VCaP (cell line): ENCODE measurements around the gene SPECC1L.
"Not testable (repeated sequence)": the region's sequence is repeated elsewhere in the genome, so short reads cannot be mapped to it uniquely, and the experiment has no call there.

ENCODE experiments used
- H3K27ac ChIP-seq: fragments of 450-650 bp; 2 replicates; pipeline ENCODE4 v1.5.1; 2017
- TF ChIP-seq, protein P1 (sequence below): fragments of 450-650 bp; conservative IDR thresholded peaks from 2 replicates; pipeline ENCODE4 v1.5.1; 2017; ENCODE audit warnings: mild to moderate bottlenecking, moderate library complexity

Gene SPECC1L

DNA sequence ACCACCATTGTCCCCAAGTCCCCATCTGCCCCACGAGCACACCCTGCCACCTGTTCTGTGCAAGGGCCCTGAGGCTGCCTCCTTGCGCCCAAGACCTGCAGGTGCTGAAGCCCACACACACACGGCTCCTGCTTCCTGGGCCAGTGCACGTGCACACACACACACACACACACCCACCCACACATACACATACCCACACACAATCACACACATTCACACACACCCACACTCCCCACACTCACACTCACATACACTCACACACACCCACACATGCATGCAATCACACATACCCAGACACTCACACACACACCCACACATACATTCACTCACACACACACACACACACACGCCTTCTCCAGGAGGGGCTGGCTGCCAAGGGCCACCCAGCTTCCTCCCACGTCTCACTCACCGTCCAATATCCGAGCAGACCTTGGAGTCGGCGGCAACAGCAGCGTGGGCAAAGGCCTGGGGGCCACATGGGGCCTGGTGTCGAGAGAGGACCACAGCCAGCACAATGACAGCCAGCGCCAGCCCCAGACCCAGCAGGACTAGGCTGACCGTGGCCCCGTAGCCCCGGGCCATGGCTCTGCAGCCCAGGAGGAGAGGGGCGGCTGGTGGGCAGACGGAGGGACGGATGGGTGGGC, 26.4 kb upstream of the SPECC1L start:
- TF ChIP-seq, protein P1, sequence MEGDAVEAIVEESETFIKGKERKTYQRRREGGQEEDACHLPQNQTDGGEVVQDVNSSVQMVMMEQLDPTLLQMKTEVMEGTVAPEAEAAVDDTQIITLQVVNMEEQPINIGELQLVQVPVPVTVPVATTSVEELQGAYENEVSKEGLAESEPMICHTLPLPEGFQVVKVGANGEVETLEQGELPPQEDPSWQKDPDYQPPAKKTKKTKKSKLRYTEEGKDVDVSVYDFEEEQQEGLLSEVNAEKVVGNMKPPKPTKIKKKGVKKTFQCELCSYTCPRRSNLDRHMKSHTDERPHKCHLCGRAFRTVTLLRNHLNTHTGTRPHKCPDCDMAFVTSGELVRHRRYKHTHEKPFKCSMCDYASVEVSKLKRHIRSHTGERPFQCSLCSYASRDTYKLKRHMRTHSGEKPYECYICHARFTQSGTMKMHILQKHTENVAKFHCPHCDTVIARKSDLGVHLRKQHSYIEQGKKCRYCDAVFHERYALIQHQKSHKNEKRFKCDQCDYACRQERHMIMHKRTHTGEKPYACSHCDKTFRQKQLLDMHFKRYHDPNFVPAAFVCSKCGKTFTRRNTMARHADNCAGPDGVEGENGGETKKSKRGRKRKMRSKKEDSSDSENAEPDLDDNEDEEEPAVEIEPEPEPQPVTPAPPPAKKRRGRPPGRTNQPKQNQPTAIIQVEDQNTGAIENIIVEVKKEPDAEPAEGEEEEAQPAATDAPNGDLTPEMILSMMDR: no peak
- no peak overlapping the region for H3K27ac ChIP-seq

DNA sequence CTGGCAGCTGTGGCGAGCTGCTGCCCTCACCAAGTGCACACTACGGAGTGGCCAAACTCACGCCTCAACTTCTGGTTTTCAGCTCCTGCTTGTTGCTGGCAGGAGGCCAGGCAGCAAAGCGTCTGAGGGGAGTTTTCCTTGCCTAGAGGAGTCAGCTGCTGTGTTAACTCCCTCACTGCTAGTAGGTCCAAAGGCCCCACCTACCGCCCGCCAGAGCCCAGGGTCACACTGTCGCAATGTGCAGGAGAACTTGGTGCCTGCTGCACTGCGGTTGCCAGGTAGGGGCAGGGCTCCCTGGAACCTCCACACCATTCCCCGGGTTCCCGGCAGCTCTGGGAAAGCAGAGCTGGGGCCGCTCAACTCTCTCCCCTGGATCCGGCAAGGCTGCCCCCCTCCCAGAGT, 25.6 kb upstream of the SPECC1L start, which contains the start of gene GGT5:
TSS of gene GGT5 (minus strand) at position 53 of the 402 bp plus-strand sequence. CDS start 357 bp downstream, outside the sequence.
- H3K27ac ChIP-seq: not testable (repeated sequence)

DNA sequence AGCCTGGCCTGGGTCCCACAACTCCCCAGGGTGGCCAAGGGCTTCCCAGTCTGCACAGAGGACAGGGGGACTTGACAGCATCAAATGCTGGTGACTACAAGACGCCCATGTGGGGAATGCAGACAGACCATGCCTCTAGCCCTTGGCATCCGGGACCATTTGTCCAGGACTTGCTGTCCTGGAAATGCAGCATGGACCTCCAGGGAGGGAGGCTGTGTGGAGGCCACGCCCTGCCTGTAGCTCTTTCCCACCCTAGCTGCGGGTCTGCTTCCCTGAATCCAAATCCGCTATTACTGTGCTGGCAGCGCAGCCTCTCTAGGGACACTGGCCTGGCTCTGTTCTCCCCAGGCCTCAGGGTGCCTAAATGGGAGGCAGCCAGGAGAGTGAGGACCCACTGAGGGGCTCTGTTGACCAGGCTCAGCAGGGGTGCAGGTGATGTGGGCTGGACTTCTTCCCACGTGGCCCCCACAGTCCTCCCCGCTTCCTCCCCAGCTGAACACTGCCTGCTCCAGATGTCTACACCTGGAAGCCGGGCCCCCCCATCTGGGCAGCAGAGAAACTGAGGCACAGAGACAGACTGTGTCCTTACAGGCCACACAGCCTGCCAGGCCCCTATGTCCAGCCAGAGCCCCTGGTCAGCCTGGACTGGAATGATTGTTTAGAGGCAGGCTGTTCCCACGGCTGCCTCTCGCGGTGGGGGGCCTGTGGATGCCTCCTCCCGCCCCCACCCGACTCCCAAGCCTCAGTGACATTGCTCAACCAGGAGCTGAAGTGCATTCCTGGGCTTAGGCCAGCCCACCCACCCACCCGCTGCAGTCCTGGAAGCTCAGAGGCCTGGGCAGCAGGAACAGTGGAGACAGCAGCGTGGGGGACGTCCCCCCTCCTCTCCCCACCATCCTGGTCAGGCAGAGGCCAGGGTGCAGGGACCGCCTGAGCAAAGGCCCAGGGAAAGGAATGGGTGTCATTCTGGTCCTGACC, 24.8 kb upstream of the SPECC1L start:
- H3K27ac ChIP-seq: not testable (repeated sequence)

DNA sequence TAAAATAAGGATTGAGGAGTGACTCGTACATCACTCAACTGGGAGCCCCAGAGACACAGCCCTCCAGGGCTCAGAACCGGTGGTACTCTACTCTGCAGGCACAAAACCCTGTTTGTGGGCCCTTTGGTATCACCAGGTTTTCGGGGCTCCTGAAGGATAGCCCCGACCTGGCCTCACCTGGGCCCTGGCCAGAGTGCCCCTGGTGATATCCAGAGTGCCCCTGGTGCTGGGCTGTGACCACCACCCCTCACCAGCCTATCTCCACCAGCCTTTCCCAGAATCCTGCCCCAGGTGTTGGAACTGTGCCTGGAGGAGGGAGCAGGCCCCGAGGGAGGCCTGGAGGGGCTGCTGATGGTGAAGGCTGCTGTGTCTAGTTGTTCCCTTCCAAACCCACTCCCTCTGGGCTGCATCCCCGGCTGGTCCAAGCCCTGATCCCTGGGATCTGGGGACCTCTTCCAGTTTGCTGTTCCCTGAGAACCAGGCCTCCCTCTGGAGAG, 23.6 kb upstream of the SPECC1L start:
- TF ChIP-seq, protein P1: no peak

DNA sequence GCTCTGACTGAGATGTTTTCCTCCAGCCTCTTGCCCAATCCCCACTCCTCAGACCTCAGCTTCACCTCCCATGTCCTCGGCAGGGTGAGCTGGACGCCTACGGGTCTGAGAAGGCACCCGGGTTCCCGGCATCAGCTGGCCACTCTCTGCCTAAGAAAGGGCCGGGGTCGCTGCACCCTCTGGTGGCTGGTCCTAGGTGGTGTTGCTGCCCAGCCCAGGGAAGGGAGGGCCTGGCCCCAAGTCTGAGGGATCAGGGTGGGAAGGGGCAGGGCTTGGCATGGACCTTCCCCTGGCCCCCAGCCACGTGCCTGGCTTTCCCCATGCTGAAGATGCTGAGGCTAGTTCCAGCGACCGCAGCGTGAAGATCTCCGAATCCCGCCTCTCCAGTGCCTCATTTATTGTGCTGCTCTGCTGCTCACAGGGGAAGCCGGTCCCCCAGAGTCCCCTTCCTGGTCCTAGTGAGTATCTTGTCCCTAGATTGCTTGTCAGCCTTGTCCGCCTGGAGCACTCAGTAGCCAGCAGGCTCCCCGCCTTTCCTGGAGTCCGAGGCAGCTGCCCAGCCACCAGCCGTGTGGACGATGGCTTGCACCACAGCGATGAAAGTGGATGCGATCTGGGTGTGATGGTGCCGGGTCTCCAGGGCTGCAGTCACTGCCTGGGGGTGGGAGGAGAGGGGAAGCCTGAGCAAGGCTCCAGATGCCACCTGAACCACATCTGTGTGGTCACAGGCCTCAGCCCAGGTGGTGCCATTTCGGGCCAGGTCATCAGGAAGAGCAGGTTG, 22.9 kb upstream of the SPECC1L start:
- H3K27ac ChIP-seq: peak overlapping the region; percentile 46; the same call in 1 of the 2 replicates
- TF ChIP-seq, protein P1: peak; percentile 87

More for the DNA sequence above, 23.6 kb upstream of the SPECC1L start:
- peak overlapping the region; percentile 46; the same call in 1 of the 2 replicates for H3K27ac ChIP-seq

DNA sequence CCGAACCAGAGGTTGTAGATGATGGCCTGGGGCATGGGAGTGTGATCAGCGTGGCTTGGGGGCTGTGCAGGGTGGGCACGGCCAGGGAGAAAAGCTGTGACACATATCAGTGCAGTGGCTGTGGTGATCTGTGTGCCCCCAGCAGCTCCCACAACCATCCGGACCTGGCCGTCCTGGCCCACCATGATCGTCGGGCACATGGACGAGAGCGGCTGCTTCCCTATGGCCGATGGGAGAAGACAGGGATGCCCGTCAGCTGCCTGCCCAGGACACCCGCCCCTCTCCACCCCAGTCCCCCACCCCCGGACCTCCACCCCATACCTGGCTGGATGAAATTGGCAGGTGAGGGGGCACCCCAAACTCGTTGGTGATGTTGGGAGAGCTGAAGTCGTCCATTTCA, 22.0 kb upstream of the SPECC1L start:
- H3K27ac ChIP-seq: not testable (repeated sequence)

DNA sequence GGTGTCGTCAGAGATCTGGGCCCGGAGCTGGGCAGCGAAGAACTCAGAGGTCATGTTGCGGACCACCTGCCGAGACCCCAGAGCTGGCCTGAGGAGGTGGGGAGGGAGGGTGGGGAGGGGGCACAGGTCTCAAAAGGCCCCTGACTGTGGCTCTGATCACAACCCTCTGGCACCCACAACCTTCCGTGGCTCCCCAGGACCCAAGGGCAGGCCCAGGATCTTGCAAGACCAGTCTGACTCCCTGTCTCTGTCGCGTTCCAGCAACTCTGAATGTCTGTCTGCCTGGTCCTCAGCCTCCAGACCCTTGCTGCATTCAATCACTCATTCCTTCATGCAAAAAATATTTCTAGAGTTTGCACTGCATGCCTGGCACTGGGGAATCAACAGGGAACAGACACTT, 21.2 kb upstream of the SPECC1L start:
- H3K27ac ChIP-seq: not testable (repeated sequence)

DNA sequence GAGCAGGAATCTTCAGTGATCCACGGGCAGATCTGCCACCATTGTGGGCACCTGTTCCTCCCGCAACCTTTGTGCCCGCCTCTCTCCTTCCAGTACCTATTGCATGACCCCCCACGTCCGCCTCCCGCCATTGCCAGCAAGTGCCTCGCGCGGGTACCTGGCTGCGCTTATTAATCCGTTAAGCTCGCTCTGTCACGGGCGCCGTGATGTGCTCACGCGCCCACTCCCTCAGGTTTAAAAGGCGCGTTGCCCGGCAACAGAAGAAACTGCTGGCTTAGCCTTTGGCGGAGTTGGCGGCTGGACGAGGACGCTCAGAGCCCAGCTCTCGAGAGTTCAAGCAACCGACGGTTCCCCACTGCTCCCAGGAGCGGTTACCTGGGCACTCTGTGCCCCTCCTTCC, 19.3 kb upstream of the SPECC1L start:
- H3K27ac ChIP-seq: not testable (repeated sequence)

DNA sequence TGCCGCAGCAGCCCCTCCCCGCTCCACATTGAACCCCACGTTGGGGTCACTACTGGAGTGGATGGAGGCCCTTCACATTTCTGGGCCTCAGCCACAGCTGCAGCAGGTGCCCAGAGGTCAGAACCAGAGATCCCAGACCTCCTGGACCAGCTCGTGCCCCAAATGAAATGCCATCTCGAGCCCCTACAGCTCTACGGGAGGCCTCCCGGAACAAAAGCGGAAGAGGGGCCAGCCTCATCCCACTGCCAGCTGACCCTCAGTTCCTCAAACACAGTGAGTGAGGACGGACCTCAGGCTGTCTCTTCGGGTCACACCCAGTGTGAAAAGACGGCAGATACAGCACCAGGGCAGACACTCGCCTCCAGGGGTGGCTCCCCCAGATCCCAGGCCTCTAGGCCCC, 17.5 kb upstream of the SPECC1L start:
- H3K27ac ChIP-seq: not testable (repeated sequence)

DNA sequence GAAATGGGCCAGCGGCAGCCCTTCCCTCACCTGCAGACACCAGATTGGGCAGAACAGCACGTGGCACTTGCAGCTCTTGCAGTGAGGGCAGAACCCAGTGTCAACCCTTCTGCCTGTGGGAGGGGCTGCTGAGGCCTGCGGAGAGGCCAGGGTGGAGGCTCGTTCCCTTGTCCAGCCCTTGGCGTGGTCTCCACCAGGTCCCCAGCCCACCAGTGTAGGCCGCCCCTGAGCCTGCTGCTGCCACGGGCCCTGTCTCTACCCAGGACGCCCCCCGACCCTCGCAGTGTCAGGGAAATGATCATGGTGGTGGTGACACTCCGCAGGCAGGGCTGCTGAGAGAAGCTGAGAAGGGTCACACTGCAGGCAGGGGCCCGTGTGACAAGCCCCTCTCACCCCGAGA, 14.5 kb upstream of the SPECC1L start:
- H3K27ac ChIP-seq: not testable (repeated sequence)

DNA sequence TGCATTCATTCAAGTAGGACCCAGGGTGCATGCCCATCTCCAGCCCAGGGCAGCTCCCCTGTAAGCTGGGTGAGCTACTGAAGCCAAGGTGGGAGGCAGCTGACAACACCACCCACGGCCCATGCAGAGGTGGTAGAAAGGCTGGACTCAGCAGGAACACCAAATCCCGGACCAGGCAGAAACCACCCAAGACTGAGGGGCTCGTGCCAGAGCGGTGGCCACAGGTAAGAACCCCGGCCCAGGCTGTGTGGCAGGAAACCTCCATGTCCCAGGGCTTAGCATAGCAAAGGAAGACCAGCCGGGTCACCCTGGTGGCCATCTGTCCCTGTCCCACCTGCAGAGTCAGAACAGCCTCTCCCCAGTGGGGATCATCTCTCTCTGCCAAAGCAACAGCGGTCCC, 13.9 kb upstream of the SPECC1L start:
- not testable (repeated sequence) for H3K27ac ChIP-seq
